Parathyroid adenoma (tissue), 2 donors: Measurements from ENCODE around the gene NEU4.

Experiments used
- H2AFZ ChIP-seq: fragments of 300-600 bp; sonication (generic); one replicate; pipeline ENCODE4 v1.7.0; 2017; ENCODE audit warnings: antibody characterized with exemption, mild to moderate bottlenecking
- H3K27ac ChIP-seq: fragments of 300-600 bp; sonication (generic); one replicate; pipeline ENCODE4 v1.7.0; 2017
- H3K27me3 ChIP-seq: fragments of 300-600 bp; sonication (generic); one replicate; pipeline ENCODE4 v1.7.0; 2017; ENCODE audit warnings: low read length; ENCODE audit not compliant: control insufficient read depth, insufficient read depth
- H3K36me3 ChIP-seq: fragments of 300-600 bp; sonication (generic); one replicate; pipeline ENCODE4 v1.7.0; 2017; ENCODE audit warnings: low read length; ENCODE audit not compliant: control insufficient read depth, insufficient read depth
- H3K4me1 ChIP-seq: fragments of 300-600 bp; sonication (generic); one replicate; pipeline ENCODE4 v1.7.0; 2017; ENCODE audit warnings: control low read depth
- H3K4me2 ChIP-seq: fragments of 300-600 bp; sonication (generic); one replicate; pipeline ENCODE4 v1.7.0; 2017; ENCODE audit warnings: low read length
- H3K4me3 ChIP-seq: fragments of 300-600 bp; sonication (generic); one replicate; pipeline ENCODE4 v1.7.0; 2017; ENCODE audit warnings: low read depth, low read length
- H3K79me2 ChIP-seq: fragments of 300-600 bp; sonication (generic); one replicate; pipeline ENCODE4 v1.7.0; 2017; ENCODE audit warnings: control low read depth
- H3K9ac ChIP-seq: fragments of 300-600 bp; sonication (generic); one replicate; pipeline ENCODE4 v1.7.0; 2017; ENCODE audit warnings: mild to moderate bottlenecking
- H3K9me3 ChIP-seq: fragments of 300-600 bp; sonication (generic); one replicate; pipeline ENCODE4 v1.7.0; 2017; ENCODE audit warnings: low read length; ENCODE audit not compliant: control insufficient read depth
- CTCF ChIP-seq: fragments of 300-600 bp; sonication (generic); IDR thresholded peaks from one replicate; pipeline ENCODE4 v1.7.0; 2017; ENCODE audit warnings: antibody characterized with exemption, mild to moderate bottlenecking
- donor health status: primary hyperparathyroidism.

Gene NEU4

GRCh38 chr2:241771286-241772062, 37.5 kb upstream of the NEU4 start:
- Histone ChIP-seq H3K4me1 (peaks cover 15% of the 10 kb centered on the region), H3K9me3 (no peaks in the 10 kb centered on the region), H2AFZ (peak overlapping the region; percentile 56), H3K4me3 (no peak overlapping the region), H3K9ac (no peak overlapping the region), H3K36me3 (no peaks in the 10 kb centered on the region), H3K27me3 (no peaks in the 10 kb centered on the region), H3K27ac (no peak overlapping the region), H3K4me2 (no peak overlapping the region), H3K79me2 (no peaks in the 10 kb centered on the region)
- no peak for TF ChIP-seq CTCF

- no peaks in the 10 kb centered on the region for H3K27me3 ChIP-seq
- H3K9me3 ChIP-seq = no peaks in the 10 kb centered on the region
- H2AFZ ChIP-seq = peak overlapping the region; percentile 56
- no peak for TF ChIP-seq CTCF
- peaks cover 15% of the 10 kb centered on the region for H3K4me1 ChIP-seq
- no peak overlapping the region for H3K4me2 ChIP-seq
- H3K79me2 ChIP-seq = no peaks in the 10 kb centered on the region
- H3K36me3 ChIP-seq = no peaks in the 10 kb centered on the region
- no peak overlapping the region for H3K27ac ChIP-seq
- no peak overlapping the region for H3K4me3 ChIP-seq
- no peak overlapping the region for H3K9ac ChIP-seq
These were observed 36.9 kb upstream of the NEU4 start for GRCh38 chr2:241772063-241772499.

- Histone ChIP-seq H3K36me3 (no peaks in the 10 kb centered on the region), H3K27ac (no peak overlapping the region), H3K4me2 (no peak overlapping the region), H3K4me3 (no peak overlapping the region), H3K9me3 (no peaks in the 10 kb centered on the region), H3K27me3 (no peaks in the 10 kb centered on the region), H3K9ac (no peak overlapping the region), H2AFZ (no peak overlapping the region), H3K79me2 (no peaks in the 10 kb centered on the region), H3K4me1 (peaks cover 15% of the 10 kb centered on the region)
- no peak for TF ChIP-seq CTCF
These were observed 35.2 kb upstream of the NEU4 start for GRCh38 chr2:241773511-241774418.

- Histone ChIP-seq H2AFZ (no peak overlapping the region), H3K36me3 (no peaks in the 10 kb centered on the region), H3K9ac (no peak overlapping the region), H3K79me2 (no peaks in the 10 kb centered on the region), H3K4me2 (no peak overlapping the region), H3K27me3 (no peaks in the 10 kb centered on the region), H3K27ac (no peak overlapping the region), H3K4me3 (no peak overlapping the region), H3K9me3 (no peaks in the 10 kb centered on the region), H3K4me1 (peaks cover 15% of the 10 kb centered on the region)
- TF ChIP-seq CTCF = no peak
These were observed 34.4 kb upstream of the NEU4 start for GRCh38 chr2:241774419-241775222.
